Neural progenitor cell (in vitro differentiated cells): ENCODE data around the gene TIAM2. TPM values are rescaled to one million over a fixed set of nuclear protein-coding genes. Genes with fewer than 3 reads are reported as not detected.

Source experiments
- DNase-seq: peaks from one replicate; pipeline ENCODE4 v3.0.0-alpha.2; 2016; ENCODE audit warnings: low spot score
- H2AFZ ChIP-seq: fragments of 200-600 bp; sonication (generic); replicated peaks from 2 replicates; pipeline ENCODE4 v1.6.1; 2016; ENCODE audit warnings: antibody characterized with exemption
- H3F3A ChIP-seq: fragments of 200-600 bp; sonication (generic); 2 replicates; pipeline ENCODE4 v1.6.1; 2016; ENCODE audit warnings: antibody characterized with exemption, low read depth
- H3K27ac ChIP-seq: fragments of 200-600 bp; sonication (generic); 2 replicates; pipeline ENCODE4 v1.5.1; 2016; ENCODE audit warnings: mild to moderate bottlenecking
- H3K27me3 ChIP-seq: fragments of 200-600 bp; sonication (generic); 2 replicates; pipeline ENCODE4 v1.6.1; 2016; ENCODE audit warnings: mild to moderate bottlenecking, moderate library complexity
- H3K36me3 ChIP-seq: fragments of 200-600 bp; sonication (generic); 2 replicates; pipeline ENCODE4 v1.5.1; 2016
- H3K4me1 ChIP-seq: fragments of 200-600 bp; sonication (generic); 2 replicates; pipeline ENCODE4 v1.6.1; 2016; ENCODE audit warnings: mixed run types
- H3K4me2 ChIP-seq: fragments of 200-600 bp; sonication (generic); 2 replicates; pipeline ENCODE4 v1.6.1; 2016
- H3K4me3 ChIP-seq: fragments of 200-600 bp; sonication (generic); 2 replicates; pipeline ENCODE4 v1.5.1; 2016
- H3K79me2 ChIP-seq: fragments of 200-600 bp; sonication (generic); 2 replicates; pipeline ENCODE4 v1.6.1; 2016; ENCODE audit warnings: low read depth
- H3K9ac ChIP-seq: fragments of 200-600 bp; sonication (generic); 2 replicates; pipeline ENCODE4 v1.6.1; 2016
- H3K9me3 ChIP-seq: fragments of 200-600 bp; sonication (generic); 2 replicates; pipeline ENCODE4 v1.5.1; 2016; ENCODE audit warnings: low read depth
- H4K20me1 ChIP-seq: fragments of 200-600 bp; sonication (generic); 2 replicates; pipeline ENCODE4 v1.6.1; 2016; ENCODE audit warnings: low read depth
- H3K27ac Mint-ChIP-seq: 3 replicates; pipeline ENCODE4 v1.8.0; 2021; ENCODE audit warnings: mixed read lengths
- H3K27me3 Mint-ChIP-seq: 2 replicates; pipeline ENCODE4 v1.8.0; 2022; ENCODE audit warnings: low read depth, mild to moderate bottlenecking, inconsistent platforms, moderate library complexity, mixed read lengths; ENCODE audit not compliant: insufficient read depth
- H3K36me3 Mint-ChIP-seq: 3 replicates; pipeline ENCODE4 v1.8.0; 2021; ENCODE audit warnings: mixed read lengths
- H3K4me1 Mint-ChIP-seq: 3 replicates; pipeline ENCODE4 v1.8.0; 2021; ENCODE audit warnings: mixed read lengths
- H3K4me3 Mint-ChIP-seq: 3 replicates; pipeline ENCODE4 v1.8.0; 2021; ENCODE audit warnings: mild to moderate bottlenecking, moderate library complexity, mixed read lengths
- H3K9me3 Mint-ChIP-seq: 3 replicates; pipeline ENCODE4 v1.8.0; 2020; ENCODE audit warnings: mixed read lengths
- CTCF ChIP-seq: fragments of 200-600 bp; sonication (generic); IDR thresholded peaks from 2 replicates; pipeline ENCODE4 v1.5.1; 2017; ENCODE audit warnings: antibody characterized with exemption, mild to moderate bottlenecking
- EZH2 ChIP-seq: fragments of 200-600 bp; sonication (generic); IDR thresholded peaks from 2 replicates; pipeline ENCODE4 v1.6.1; 2017; ENCODE audit warnings: antibody characterized with exemption, mild to moderate bottlenecking, moderate library complexity
- EZH2phosphoT487 ChIP-seq: fragments of 200-600 bp; sonication (generic); IDR thresholded peaks from 2 replicates; pipeline ENCODE4 v1.6.1; 2017; ENCODE audit warnings: antibody characterized with exemption
- total RNA-seq: library from RNA; depleted of rRNA; stranded (reverse); fragments of >200 nt; gene quantifications from 2 replicates; pipeline ENCODE4 v1.2.3, GENCODE V29; 2015; ENCODE audit warnings: low replicate concordance

TIAM2 gene
- total RNA-seq, 1 donor from 2014 or later, result 22.8 TPM

- Mint-ChIP-seq H3K27ac (peak overlapping the region; percentile 21), H3K4me3 (no peak overlapping the region), H3K36me3 (peaks cover 38% of the 10 kb centered on the region), H3K27me3 (no peaks in the 10 kb centered on the region), H3K9me3 (no peaks in the 10 kb centered on the region), H3K4me1 (peaks cover 16% of the 10 kb centered on the region)
- H3K36me3 ChIP-seq, result no peaks in the 10 kb centered on the region
- DNase-seq, result peak; percentile 74
- no peak overlapping the region for H3K9ac ChIP-seq
- H3K4me1 ChIP-seq, result peaks cover 3% of the 10 kb centered on the region
- peaks cover 10% of the 10 kb centered on the region for H3F3A ChIP-seq
- no peak overlapping the region for H3K27ac ChIP-seq
- TF ChIP-seq CTCF (peak; percentile 78), EZH2 (no peak), EZH2phosphoT487 (no peak)
- H3K79me2 ChIP-seq, result no peaks in the 10 kb centered on the region
- H3K4me3 ChIP-seq, result no peak overlapping the region
- no peaks in the 10 kb centered on the region for H3K9me3 ChIP-seq
- no peaks in the 10 kb centered on the region for H3K27me3 ChIP-seq
- H2AFZ ChIP-seq, result no peak overlapping the region
- H3K4me2 ChIP-seq, result no peak overlapping the region
- no peaks in the 10 kb centered on the region for H4K20me1 ChIP-seq
Measured at GRCh38 chr6:155248008-155249001, 253.2 kb downstream of the TIAM2 start.

- Histone ChIP-seq H3K27ac (no peak overlapping the region), H2AFZ (no peak overlapping the region), H3K9me3 (no peaks in the 10 kb centered on the region), H3K9ac (no peak overlapping the region), H4K20me1 (no peaks in the 10 kb centered on the region), H3K4me3 (no peak overlapping the region), H3F3A (peaks cover 18% of the 10 kb centered on the region), H3K4me2 (no peak overlapping the region), H3K27me3 (no peaks in the 10 kb centered on the region), H3K4me1 (peaks cover 11% of the 10 kb centered on the region), H3K79me2 (no peaks in the 10 kb centered on the region), H3K36me3 (peaks cover 6% of the 10 kb centered on the region)
- H3K27me3 Mint-ChIP-seq, result no peaks in the 10 kb centered on the region
- TF ChIP-seq CTCF (no peak), EZH2phosphoT487 (no peak), EZH2 (no peak)
- no peak for DNase-seq
- no peak overlapping the region for H3K4me3 Mint-ChIP-seq
- no peak overlapping the region for H3K27ac Mint-ChIP-seq
- H3K4me1 Mint-ChIP-seq, result peaks cover 15% of the 10 kb centered on the region
- H3K9me3 Mint-ChIP-seq, result no peaks in the 10 kb centered on the region
- peaks cover 40% of the 10 kb centered on the region for H3K36me3 Mint-ChIP-seq
Measured at GRCh38 chr6:155250701-155251381, 255.7 kb downstream of the TIAM2 start.

DNA sequence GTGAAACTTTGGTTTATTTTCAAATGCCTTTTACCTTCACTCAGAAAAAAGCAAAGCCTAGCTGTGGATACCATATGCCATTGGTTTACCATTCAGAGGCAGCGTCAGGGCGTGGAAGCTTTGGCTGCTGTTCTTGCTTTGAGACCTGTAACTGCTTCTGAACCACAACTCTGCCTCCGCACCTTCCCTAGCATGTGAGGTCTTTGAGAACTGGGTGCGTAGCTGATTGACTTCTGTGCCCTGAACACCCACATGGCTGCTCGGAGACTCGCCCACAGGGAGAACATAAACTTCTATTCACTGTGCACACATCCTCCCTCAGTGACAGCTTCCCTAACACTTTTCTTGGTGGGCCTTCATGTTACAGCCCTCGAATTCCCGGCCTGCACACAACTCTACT lies 257.5 kb downstream of the TIAM2 start:
- H3K4me3 ChIP-seq, result no peak overlapping the region
- H4K20me1 ChIP-seq, result no peaks in the 10 kb centered on the region
- no peaks in the 10 kb centered on the region for H3K9me3 ChIP-seq
- Mint-ChIP-seq H3K27ac (no peak overlapping the region), H3K36me3 (peaks cover 36% of the 10 kb centered on the region), H3K4me3 (no peak overlapping the region), H3K27me3 (no peaks in the 10 kb centered on the region), H3K4me1 (peaks cover 15% of the 10 kb centered on the region), H3K9me3 (no peaks in the 10 kb centered on the region)
- H3K79me2 ChIP-seq, result no peaks in the 10 kb centered on the region
- no peak overlapping the region for H3K27ac ChIP-seq
- peaks cover 6% of the 10 kb centered on the region for H3K36me3 ChIP-seq
- TF ChIP-seq EZH2, result no peak
- no peak for TF ChIP-seq EZH2phosphoT487
- H3F3A ChIP-seq, result peaks cover 18% of the 10 kb centered on the region
- H3K27me3 ChIP-seq, result no peaks in the 10 kb centered on the region
- H2AFZ ChIP-seq, result no peak overlapping the region
- no peak for DNase-seq
- H3K4me1 ChIP-seq, result peaks cover 11% of the 10 kb centered on the region
- no peak overlapping the region for H3K4me2 ChIP-seq
- H3K9ac ChIP-seq, result no peak overlapping the region
